Skeletal muscle cell (primary cell): Measurements from ENCODE around the gene TRAPPC5.

ENCODE experiments used
- DNase-seq: peaks from one replicate; pipeline ENCODE4 v3.0.0-alpha.2; 2010; ENCODE audit warnings: low read depth
- H3K4me3 ChIP-seq: 2 replicates; pipeline ENCODE4 v1.5.1; 2011; ENCODE audit warnings: low read depth, mild to moderate bottlenecking, control low read depth, low read length, moderate library complexity

TRAPPC5 gene

GRCh38 chr19:7722231-7722651 is 41.6 kb downstream of the TRAPPC5 start:
- DNase-seq: no peak
- H3K4me3 ChIP-seq: no peak overlapping the region

- DNase-seq: no peak
- H3K4me3 ChIP-seq: no peak overlapping the region
These were observed 45.2 kb downstream of the TRAPPC5 start for GRCh38 chr19:7725791-7726190.

- H3K4me3 ChIP-seq: no peak overlapping the region
- DNase-seq: no peak
These were observed 48.6 kb downstream of the TRAPPC5 start for GRCh38 chr19:7729211-7729610.

GRCh38 chr19:7729831-7730285 is 49.2 kb downstream of the TRAPPC5 start:
- no peak for DNase-seq
- no peak overlapping the region for H3K4me3 ChIP-seq

GRCh38 chr19:7730286-7731217 is 49.9 kb downstream of the TRAPPC5 start:
- H3K4me3 ChIP-seq: no peak overlapping the region
- DNase-seq: no peak

- DNase-seq: no peak
- H3K4me3 ChIP-seq: no peak overlapping the region
These were observed 50.6 kb downstream of the TRAPPC5 start for GRCh38 chr19:7731218-7731595.

GRCh38 chr19:7731615-7732014 is 51.0 kb downstream of the TRAPPC5 start:
- no peak for DNase-seq
- no peak overlapping the region for H3K4me3 ChIP-seq

GRCh38 chr19:7732045-7732444 is 51.4 kb downstream of the TRAPPC5 start, which contains the start of gene CLEC4G:
Gene CLEC4G (minus strand): TSS chr19:7732110. CDS start chr19:7732102, 8 bp downstream.
- no peak for DNase-seq
- H3K4me3 ChIP-seq: no peak within 1 kb of the TSS

GRCh38 chr19:7733376-7733775 is 52.7 kb downstream of the TRAPPC5 start:
- no peak overlapping the region for H3K4me3 ChIP-seq
- no peak for DNase-seq

GRCh38 chr19:7734220-7735203 is 53.9 kb downstream of the TRAPPC5 start:
- H3K4me3 ChIP-seq: no peak overlapping the region
- DNase-seq: no peak

GRCh38 chr19:7736148-7736547 is 55.5 kb downstream of the TRAPPC5 start:
- H3K4me3 ChIP-seq: no peak overlapping the region
- no peak for DNase-seq

GRCh38 chr19:7737215-7737614 is 56.6 kb downstream of the TRAPPC5 start:
- no peak overlapping the region for H3K4me3 ChIP-seq
- no peak for DNase-seq
